GM18526 (cell line): Measurements from ENCODE around the gene TP73.

ENCODE experiments used
- POLR2A ChIP-seq: IDR thresholded peaks from 3 replicates; pipeline ENCODE4 v1.6.1; 2011; ENCODE audit not compliant: insufficient read length; ENCODE audit errors: extremely low read depth

Gene TP73

GRCh38 chr1:3777647-3778589 is 125.6 kb downstream of the TP73 start:
- no peak for TF ChIP-seq POLR2A

- TF ChIP-seq POLR2A = no peak
These were observed 126.4 kb downstream of the TP73 start for GRCh38 chr1:3778590-3779264.

GRCh38 chr1:3779265-3779911 is 127.1 kb downstream of the TP73 start:
- TF ChIP-seq POLR2A = no peak

- TF ChIP-seq POLR2A = no peak
These were observed 127.6 kb downstream of the TP73 start for GRCh38 chr1:3779912-3780416.

GRCh38 chr1:3780901-3781300 is 128.6 kb downstream of the TP73 start:
- TF ChIP-seq POLR2A = no peak

- TF ChIP-seq POLR2A = no peak
These were observed 131.5 kb downstream of the TP73 start for GRCh38 chr1:3783651-3784474.

GRCh38 chr1:3785045-3785444 is 132.7 kb downstream of the TP73 start:
- no peak for TF ChIP-seq POLR2A

GRCh38 chr1:3785456-3786157 is 133.3 kb downstream of the TP73 start:
- no peak for TF ChIP-seq POLR2A
